Neuron (in vitro differentiated cells): ENCODE data around the gene ZBTB20.

Source experiments
- H2AFZ ChIP-seq: one replicate; pipeline ENCODE4 v1.6.1; 2013; ENCODE audit warnings: low read depth, mild to moderate bottlenecking, inconsistent platforms, low read length, moderate library complexity
- H3K27me3 ChIP-seq: one replicate; pipeline ENCODE4 v1.6.1; 2013; ENCODE audit warnings: low read length; ENCODE audit not compliant: insufficient read depth
- H3K36me3 ChIP-seq: one replicate; pipeline ENCODE4 v1.6.1; 2013; ENCODE audit warnings: low read length; ENCODE audit not compliant: insufficient read depth
- H3K4me1 ChIP-seq: one replicate; pipeline ENCODE4 v1.6.1; 2013; ENCODE audit warnings: low read length; ENCODE audit not compliant: insufficient read depth
- H3K4me3 ChIP-seq: 2 replicates; pipeline ENCODE4 v1.5.1; 2013; ENCODE audit warnings: mild to moderate bottlenecking, low read length, moderate library complexity
- H3K9me3 ChIP-seq: one replicate; pipeline ENCODE4 v1.6.1; 2013; ENCODE audit warnings: low read length

The ZBTB20 gene

GRCh38 chr3:114743746-114744485 is 403.2 kb downstream of the ZBTB20 start:
- Histone ChIP-seq H3K4me1 (no peaks in the 10 kb centered on the region), H3K27me3 (no peaks in the 10 kb centered on the region), H3K36me3 (no peaks in the 10 kb centered on the region), H3K9me3 (no peaks in the 10 kb centered on the region), H2AFZ (no peak overlapping the region), H3K4me3 (no peak overlapping the region)

- H3K36me3 ChIP-seq = no peaks in the 10 kb centered on the region
- no peaks in the 10 kb centered on the region for H3K4me1 ChIP-seq
- H3K9me3 ChIP-seq = no peaks in the 10 kb centered on the region
- no peak overlapping the region for H2AFZ ChIP-seq
- no peak overlapping the region for H3K4me3 ChIP-seq
- H3K27me3 ChIP-seq = no peaks in the 10 kb centered on the region
Measured at GRCh38 chr3:114741066-114741465, 406.0 kb downstream of the ZBTB20 start.

- no peak overlapping the region for H2AFZ ChIP-seq
Measured at GRCh38 chr3:114739627-114740026, 407.5 kb downstream of the ZBTB20 start.

GRCh38 chr3:114732353-114732752 is 414.7 kb downstream of the ZBTB20 start:
- no peak overlapping the region for H2AFZ ChIP-seq

More at GRCh38 chr3:114739627-114740026, 407.5 kb downstream of the ZBTB20 start:
- no peaks in the 10 kb centered on the region for H3K9me3 ChIP-seq
- no peak overlapping the region for H3K4me3 ChIP-seq
- H3K4me1 ChIP-seq = no peaks in the 10 kb centered on the region
- H3K36me3 ChIP-seq = no peaks in the 10 kb centered on the region
- no peaks in the 10 kb centered on the region for H3K27me3 ChIP-seq

GRCh38 chr3:114730397-114730796 is 416.7 kb downstream of the ZBTB20 start:
- Histone ChIP-seq H3K36me3 (no peaks in the 10 kb centered on the region), H3K4me3 (no peak overlapping the region), H3K4me1 (no peaks in the 10 kb centered on the region), H3K9me3 (no peaks in the 10 kb centered on the region), H3K27me3 (no peaks in the 10 kb centered on the region), H2AFZ (no peak overlapping the region)

More at GRCh38 chr3:114732353-114732752, 414.7 kb downstream of the ZBTB20 start:
- no peaks in the 10 kb centered on the region for H3K4me1 ChIP-seq
- H3K27me3 ChIP-seq = no peaks in the 10 kb centered on the region
- no peaks in the 10 kb centered on the region for H3K36me3 ChIP-seq
- H3K4me3 ChIP-seq = no peak overlapping the region
- H3K9me3 ChIP-seq = no peaks in the 10 kb centered on the region

GRCh38 chr3:114727373-114727772 is 419.7 kb downstream of the ZBTB20 start:
- no peaks in the 10 kb centered on the region for H3K9me3 ChIP-seq

GRCh38 chr3:114725966-114726365 is 421.1 kb downstream of the ZBTB20 start:
- Histone ChIP-seq H3K4me1 (no peaks in the 10 kb centered on the region), H3K27me3 (no peaks in the 10 kb centered on the region), H3K9me3 (no peaks in the 10 kb centered on the region), H3K4me3 (no peak overlapping the region), H2AFZ (no peak overlapping the region), H3K36me3 (no peaks in the 10 kb centered on the region)

More at GRCh38 chr3:114727373-114727772, 419.7 kb downstream of the ZBTB20 start:
- no peaks in the 10 kb centered on the region for H3K4me1 ChIP-seq
- no peak overlapping the region for H2AFZ ChIP-seq
- no peaks in the 10 kb centered on the region for H3K36me3 ChIP-seq
- H3K27me3 ChIP-seq = no peaks in the 10 kb centered on the region
- no peak overlapping the region for H3K4me3 ChIP-seq

- no peaks in the 10 kb centered on the region for H3K36me3 ChIP-seq
- no peak overlapping the region for H3K4me3 ChIP-seq
- H3K4me1 ChIP-seq = no peaks in the 10 kb centered on the region
- H2AFZ ChIP-seq = no peak overlapping the region
- no peaks in the 10 kb centered on the region for H3K27me3 ChIP-seq
- no peaks in the 10 kb centered on the region for H3K9me3 ChIP-seq
Measured at GRCh38 chr3:114722530-114722929, 424.6 kb downstream of the ZBTB20 start.

- no peak overlapping the region for H3K4me3 ChIP-seq
- H3K4me1 ChIP-seq = no peaks in the 10 kb centered on the region
- H3K27me3 ChIP-seq = no peaks in the 10 kb centered on the region
- H2AFZ ChIP-seq = no peak overlapping the region
- H3K36me3 ChIP-seq = no peaks in the 10 kb centered on the region
- H3K9me3 ChIP-seq = no peaks in the 10 kb centered on the region
Measured at GRCh38 chr3:114721864-114722263, 425.2 kb downstream of the ZBTB20 start.

- Histone ChIP-seq H3K4me1 (no peaks in the 10 kb centered on the region), H3K36me3 (no peaks in the 10 kb centered on the region), H3K9me3 (no peaks in the 10 kb centered on the region), H3K27me3 (no peaks in the 10 kb centered on the region), H3K4me3 (no peak overlapping the region), H2AFZ (no peak overlapping the region)
Measured at GRCh38 chr3:114721209-114721608, 425.9 kb downstream of the ZBTB20 start.

- Histone ChIP-seq H3K4me3 (no peak overlapping the region), H3K9me3 (no peaks in the 10 kb centered on the region), H3K4me1 (no peaks in the 10 kb centered on the region), H2AFZ (no peak overlapping the region), H3K27me3 (no peaks in the 10 kb centered on the region), H3K36me3 (no peaks in the 10 kb centered on the region)
Measured at GRCh38 chr3:114718898-114719210, 428.2 kb downstream of the ZBTB20 start.

- no peak overlapping the region for H3K4me3 ChIP-seq
Measured at GRCh38 chr3:114718071-114718897, 428.8 kb downstream of the ZBTB20 start.

GRCh38 chr3:114716916-114717315 is 430.2 kb downstream of the ZBTB20 start:
- Histone ChIP-seq H2AFZ (no peak overlapping the region), H3K4me3 (no peak overlapping the region), H3K9me3 (no peaks in the 10 kb centered on the region), H3K4me1 (no peaks in the 10 kb centered on the region), H3K36me3 (no peaks in the 10 kb centered on the region), H3K27me3 (no peaks in the 10 kb centered on the region)

More at GRCh38 chr3:114718071-114718897, 428.8 kb downstream of the ZBTB20 start:
- Histone ChIP-seq H3K36me3 (no peaks in the 10 kb centered on the region), H3K9me3 (no peaks in the 10 kb centered on the region), H3K4me1 (no peaks in the 10 kb centered on the region), H2AFZ (no peak overlapping the region), H3K27me3 (no peaks in the 10 kb centered on the region)
